ENCODE measurements around the gene ACO1. TPM values are rescaled to one million over a fixed set of nuclear protein-coding genes. Genes with fewer than 3 reads are reported as not detected.

The ACO1 gene
- polyA plus RNA-seq, 1 donor from 2014 or later, result 16.5 TPM

GRCh38 chr9:32385885-32386283 is 1.4 kb downstream of the ACO1 start:
- H3K36me3 ChIP-seq (ENCODE audit: insufficient read depth, low read length), result no peaks in the 10 kb centered on the region
- H3K9me2 ChIP-seq (ENCODE audit: insufficient read depth, low read length), result no peaks in the 10 kb centered on the region
- peaks cover 27% of the 10 kb centered on the region for H3K27me3 ChIP-seq (ENCODE audit: insufficient read depth, low read depth, low read length)
- no peak overlapping the region for H3K9ac ChIP-seq (ENCODE audit: low read length)
- no peak overlapping the region for H3K27ac ChIP-seq (ENCODE audit: low read length)
- H3K9me3 ChIP-seq (ENCODE audit: low read length), result no peaks in the 10 kb centered on the region
- peaks cover 5% of the 10 kb centered on the region for H3K79me2 ChIP-seq (replicated peaks; ENCODE audit: insufficient read depth, low read length)
- H3K4me2 ChIP-seq (ENCODE audit: low read length), result no peak overlapping the region
- no peak overlapping the region for H2AFZ ChIP-seq (ENCODE audit: low read depth, low read length)
- no peaks in the 10 kb centered on the region for H3F3A ChIP-seq (ENCODE audit: insufficient read depth, low read length, poor library complexity, severe bottlenecking)
- peak overlapping the region; percentile 96 for H3K4me3 ChIP-seq (ENCODE audit: low read length)
- no peak for TF ChIP-seq POLR2AphosphoS5 (IDR thresholded peaks at IDR 0.05)
- no peak for TF ChIP-seq REST (IDR thresholded peaks at IDR 0.05; ENCODE audit: borderline replicate concordance)
- TF ChIP-seq SMC3 (conservative IDR thresholded peaks at IDR 0.05; ENCODE audit: poor library complexity), result no peak
- TF ChIP-seq EP300 (conservative IDR thresholded peaks at IDR 0.05; ENCODE audit: poor library complexity, severe bottlenecking), result no peak
- no peak for TF ChIP-seq MXI1 (conservative IDR thresholded peaks at IDR 0.05; ENCODE audit: poor library complexity, severe bottlenecking)
- TF ChIP-seq RAD21 (conservative IDR thresholded peaks at IDR 0.05), result no peak
- TF ChIP-seq CTCF (IDR thresholded peaks at IDR 0.05; ENCODE audit: poor library complexity, severe bottlenecking), result no peak
- no peak for TF ChIP-seq TAF1 (IDR thresholded peaks at IDR 0.05; ENCODE audit: low read depth)
- no peak for TF ChIP-seq EZH2 (IDR thresholded peaks at IDR 0.05; ENCODE audit: borderline replicate concordance, insufficient read depth, low read length, poor library complexity, severe bottlenecking)
- H4K20me1 ChIP-seq (ENCODE audit: insufficient read depth), result no peaks in the 10 kb centered on the region

- TF ChIP-seq RAD21 (conservative IDR thresholded peaks at IDR 0.05), result no peak
- TF ChIP-seq SMC3 (conservative IDR thresholded peaks at IDR 0.05; ENCODE audit: poor library complexity), result no peak
- TF ChIP-seq CTCF (IDR thresholded peaks at IDR 0.05; ENCODE audit: poor library complexity, severe bottlenecking), result no peak
- TF ChIP-seq POLR2AphosphoS5 (IDR thresholded peaks at IDR 0.05), result no peak
- no peak for TF ChIP-seq EP300 (conservative IDR thresholded peaks at IDR 0.05; ENCODE audit: poor library complexity, severe bottlenecking)
- TF ChIP-seq REST (IDR thresholded peaks at IDR 0.05; ENCODE audit: borderline replicate concordance), result no peak
- no peak for TF ChIP-seq TAF1 (IDR thresholded peaks at IDR 0.05; ENCODE audit: low read depth)
- no peak for TF ChIP-seq MXI1 (conservative IDR thresholded peaks at IDR 0.05; ENCODE audit: poor library complexity, severe bottlenecking)
- TF ChIP-seq EZH2 (IDR thresholded peaks at IDR 0.05; ENCODE audit: borderline replicate concordance, insufficient read depth, low read length, poor library complexity, severe bottlenecking), result no peak
- no peaks in the 10 kb centered on the region for H3F3A ChIP-seq (ENCODE audit: insufficient read depth, low read length, poor library complexity, severe bottlenecking)
Observed at GRCh38 chr9:32387256-32387655, 2.8 kb downstream of the ACO1 start.

More at GRCh38 chr9:32387256-32387655, 2.8 kb downstream of the ACO1 start:
- Histone ChIP-seq H3K36me3 (ENCODE audit: insufficient read depth, low read length) (no peaks in the 10 kb centered on the region), H3K79me2 (replicated peaks; ENCODE audit: insufficient read depth, low read length) (peaks cover 5% of the 10 kb centered on the region), H3K9me3 (ENCODE audit: low read length) (no peaks in the 10 kb centered on the region), H3K4me2 (ENCODE audit: low read length) (no peak overlapping the region), H3K27ac (ENCODE audit: low read length) (no peak overlapping the region), H3K4me3 (ENCODE audit: low read length) (no peak overlapping the region), H3K9me2 (ENCODE audit: insufficient read depth, low read length) (no peaks in the 10 kb centered on the region), H3K9ac (ENCODE audit: low read length) (no peak overlapping the region), H2AFZ (ENCODE audit: low read depth, low read length) (no peak overlapping the region), H4K20me1 (ENCODE audit: insufficient read depth) (no peaks in the 10 kb centered on the region), H3K27me3 (ENCODE audit: insufficient read depth, low read depth, low read length) (peaks cover 14% of the 10 kb centered on the region)

Data from neural cell (in vitro differentiated cells).